HepG2 (cell line): ENCODE data around the gene CYTH1. TPM values are rescaled to one million over a fixed set of nuclear protein-coding genes. Genes with fewer than 3 reads are reported as not detected.
A peak's percentile ranks its signal among the peaks of the same experiment; 100 is the strongest.

ENCODE experiments used
- BHLHE40 ChIP-seq: IDR thresholded peaks from 2 replicates; pipeline ENCODE4 v1.6.1; 2011; ENCODE audit warnings: low read length, improper control_type of control experiment
- CBX5 ChIP-seq: sonication (generic); formaldehyde crosslinking; IDR thresholded peaks from 2 replicates; pipeline ENCODE4 v1.4.0; 2020; ENCODE audit warnings: missing genetic modification reagents, borderline replicate concordance
- CREM ChIP-seq, 2 experiments: sonication (generic) in 1 of 2; formaldehyde crosslinking in 1 of 2; IDR thresholded peaks; 2 replicates each; pipeline versions ENCODE4 v1.4.0 to v1.6.1; 2016 to 2020; ENCODE audit warnings: antibody characterized with exemption in 1 of 2, mild to moderate bottlenecking in 1 of 2, missing genetic modification reagents in 1 of 2
- GABPA ChIP-seq, 2 experiments: IDR thresholded peaks; 2 replicates each; pipeline ENCODE4 v1.6.1; 2011 to 2016; ENCODE audit warnings: low read depth in 2 of 2, low read length in 1 of 2, missing biosample characterization in 1 of 2, missing genetic modification characterization in 1 of 2
- HHEX ChIP-seq: IDR thresholded peaks from 2 replicates; pipeline ENCODE4 v1.6.1; 2016; ENCODE audit warnings: control low read depth
- MAZ ChIP-seq, 2 experiments: sonication (generic) in 1 of 2; formaldehyde crosslinking in 1 of 2; IDR thresholded peaks; 2 replicates each; pipeline versions ENCODE4 v1.5.0 to v1.6.1; 2012 to 2020; ENCODE audit warnings: low read depth in 2 of 2, mild to moderate bottlenecking in 2 of 2, borderline replicate concordance in 1 of 2, improper control_type of control experiment in 1 of 2, low read length in 1 of 2, missing genetic modification reagents in 1 of 2, moderate library complexity in 1 of 2
- ONECUT2 ChIP-seq: sonication (generic); formaldehyde crosslinking; IDR thresholded peaks from 2 replicates; pipeline ENCODE4 v1.4.0; 2020; ENCODE audit warnings: missing genetic modification reagents
- PHF20 ChIP-seq: sonication (generic); formaldehyde crosslinking; IDR thresholded peaks from 2 replicates; pipeline ENCODE4 v1.5.0; 2020; ENCODE audit warnings: mild to moderate bottlenecking, missing genetic modification reagents
- PLRG1 ChIP-seq: fragments of 450-650 bp; conservative IDR thresholded peaks from 2 replicates; pipeline ENCODE4 v1.6.1; 2016
- SETDB1 ChIP-seq: sonication (generic); formaldehyde crosslinking; IDR thresholded peaks from 2 replicates; pipeline ENCODE4 v1.5.1; 2020; ENCODE audit warnings: missing genetic modification reagents, mild to moderate bottlenecking, borderline replicate concordance
- SPEN ChIP-seq: sonication (generic); formaldehyde crosslinking; IDR thresholded peaks from 2 replicates; pipeline ENCODE4 v1.5.1; 2020; ENCODE audit warnings: low read depth, mild to moderate bottlenecking, missing genetic modification reagents
- TBX2 ChIP-seq: sonication (generic); formaldehyde crosslinking; IDR thresholded peaks from 2 replicates; pipeline ENCODE4 v1.5.0; 2020; ENCODE audit warnings: missing genetic modification reagents, mild to moderate bottlenecking, borderline replicate concordance
- TCF7 ChIP-seq: sonication (generic); IDR thresholded peaks from 2 replicates; pipeline ENCODE4 v1.6.1; 2016; ENCODE audit warnings: antibody characterized with exemption, low read depth
- ZBED4 ChIP-seq: sonication (generic); formaldehyde crosslinking; IDR thresholded peaks from 2 replicates; pipeline ENCODE4 v1.4.0; 2020; ENCODE audit warnings: missing genetic modification reagents, borderline replicate concordance
- ZBTB7B ChIP-seq: sonication (generic); formaldehyde crosslinking; IDR thresholded peaks from 2 replicates; pipeline ENCODE4 v1.4.0; 2020; ENCODE audit warnings: missing genetic modification reagents
- ZNF17 ChIP-seq: sonication (generic); formaldehyde crosslinking; IDR thresholded peaks from 2 replicates; pipeline ENCODE4 v1.5.0; 2020; ENCODE audit warnings: mild to moderate bottlenecking, missing genetic modification reagents
- ZNF329 ChIP-seq: sonication (generic); formaldehyde crosslinking; IDR thresholded peaks from 2 replicates; pipeline ENCODE4 v1.9.0; 2021; ENCODE audit warnings: low read depth, mild to moderate bottlenecking, missing genetic modification reagents
- ZNF589 ChIP-seq: sonication (generic); formaldehyde crosslinking; conservative IDR thresholded peaks from 2 replicates; pipeline ENCODE4 v1.8.0; 2022; ENCODE audit warnings: mild to moderate bottlenecking, moderate library complexity, missing genetic modification reagents
- ZNF746 ChIP-seq: sonication (generic); formaldehyde crosslinking; IDR thresholded peaks from 2 replicates; pipeline ENCODE4 v1.8.0; 2022; ENCODE audit warnings: mild to moderate bottlenecking, missing genetic modification reagents
- ZNF747 ChIP-seq: sonication (generic); formaldehyde crosslinking; IDR thresholded peaks from 2 replicates; pipeline ENCODE4 v1.8.1; 2023; ENCODE audit warnings: missing genetic modification reagents, mild to moderate bottlenecking, borderline replicate concordance
- polyA plus RNA-seq, 8 experiments: library from polyadenylated mRNA; depleted of rRNA in 3 of 8; stranded (reverse) in 7 of 8; unstranded in 1 of 8; fragments of >200 nt; fragmentation: Illumina TruSeq in 4 of 8; extraction: Trizol in 4 of 8; gene quantifications; 2 replicates each; pipeline versions ENCODE4 v1.2.1 to v1.2.3, GENCODE V29; 2011 to 2016; ENCODE audit warnings: low read depth in 4 of 8, missing spikeins in 1 of 8, mixed read lengths in 1 of 8; ENCODE audit not compliant: insufficient read depth in 1 of 8
- total RNA-seq, 5 experiments: library from RNA; depleted of rRNA; stranded (reverse); fragments of >200 nt; fragmentation: Illumina TruSeq; extraction: Trizol; gene quantifications; 2 replicates each; pipeline ENCODE4 v1.2.3, GENCODE V29; 2016; ENCODE audit warnings: low read depth in 1 of 5
- TF ChIP-seq, protein P1 (sequence below): sonication (generic); formaldehyde crosslinking; IDR thresholded peaks from 2 replicates; pipeline ENCODE4 v1.4.0; 2020; ENCODE audit warnings: mild to moderate bottlenecking, missing genetic modification reagents
- TF ChIP-seq, protein P2 (sequence below): sonication (generic); formaldehyde crosslinking; IDR thresholded peaks from 2 replicates; pipeline ENCODE4 v1.4.0; 2020; ENCODE audit warnings: missing genetic modification reagents
- TF ChIP-seq, protein P3 (sequence below): sonication (generic); formaldehyde crosslinking; IDR thresholded peaks from 2 replicates; pipeline ENCODE4 v1.8.0; 2022; ENCODE audit warnings: missing genetic modification reagents, mild to moderate bottlenecking, borderline replicate concordance

The CYTH1 gene
- total and polyA plus RNA-seq, 2 of the 13 experiments (the other 11 are each of a cell fraction or from before 2014, with no cell fraction given) = 20.1 to 48.9 TPM

DNA sequence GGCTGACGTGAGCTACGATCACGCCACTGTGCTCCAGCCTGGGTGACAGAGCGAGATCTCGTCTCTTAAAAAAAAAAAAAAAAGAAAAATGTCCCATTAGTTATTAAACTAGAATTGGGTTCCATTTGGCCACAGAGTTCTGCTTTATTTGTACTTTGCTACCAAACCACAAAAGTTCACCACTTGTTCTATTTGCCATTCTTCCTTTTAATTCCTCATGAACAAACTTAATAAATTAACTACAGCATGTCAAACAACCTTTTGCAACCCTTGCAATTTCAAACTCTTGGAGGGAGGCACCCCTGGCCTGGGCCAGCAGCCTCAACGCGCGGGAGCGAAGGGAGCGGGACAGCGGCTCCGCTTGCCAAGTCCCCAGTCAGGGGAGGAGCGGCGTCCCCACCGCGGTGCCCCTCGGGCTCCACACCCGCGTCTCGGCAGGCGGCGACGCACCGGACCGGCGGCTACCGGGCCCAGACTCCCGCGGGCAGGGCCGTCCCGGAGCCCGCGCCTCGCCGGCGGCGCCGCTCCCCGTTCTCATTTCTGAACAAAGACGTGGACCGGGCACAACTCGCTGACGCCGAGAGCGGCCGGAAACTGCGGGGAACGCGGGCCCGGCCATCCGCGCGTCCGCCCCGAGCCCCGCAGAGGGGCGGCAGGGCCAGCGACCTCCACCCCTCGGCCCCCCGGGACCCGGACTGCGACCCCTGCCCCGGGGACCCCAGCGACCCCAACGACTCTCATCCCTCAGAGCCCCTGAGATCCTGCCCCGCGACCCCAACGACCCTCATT is 775 bp downstream of the CYTH1 start (continued):
- TF ChIP-seq, protein P1, sequence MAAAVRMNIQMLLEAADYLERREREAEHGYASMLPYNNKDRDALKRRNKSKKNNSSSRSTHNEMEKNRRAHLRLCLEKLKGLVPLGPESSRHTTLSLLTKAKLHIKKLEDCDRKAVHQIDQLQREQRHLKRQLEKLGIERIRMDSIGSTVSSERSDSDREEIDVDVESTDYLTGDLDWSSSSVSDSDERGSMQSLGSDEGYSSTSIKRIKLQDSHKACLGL (CRISPR knock-in tag) = no peak
- no peak for TF ChIP-seq ZBED4 (CRISPR knock-in tag)
- TF ChIP-seq PLRG1 = no peak
- TF ChIP-seq HHEX (CRISPR knock-in tag) = no peak
- TF ChIP-seq, protein P2, sequence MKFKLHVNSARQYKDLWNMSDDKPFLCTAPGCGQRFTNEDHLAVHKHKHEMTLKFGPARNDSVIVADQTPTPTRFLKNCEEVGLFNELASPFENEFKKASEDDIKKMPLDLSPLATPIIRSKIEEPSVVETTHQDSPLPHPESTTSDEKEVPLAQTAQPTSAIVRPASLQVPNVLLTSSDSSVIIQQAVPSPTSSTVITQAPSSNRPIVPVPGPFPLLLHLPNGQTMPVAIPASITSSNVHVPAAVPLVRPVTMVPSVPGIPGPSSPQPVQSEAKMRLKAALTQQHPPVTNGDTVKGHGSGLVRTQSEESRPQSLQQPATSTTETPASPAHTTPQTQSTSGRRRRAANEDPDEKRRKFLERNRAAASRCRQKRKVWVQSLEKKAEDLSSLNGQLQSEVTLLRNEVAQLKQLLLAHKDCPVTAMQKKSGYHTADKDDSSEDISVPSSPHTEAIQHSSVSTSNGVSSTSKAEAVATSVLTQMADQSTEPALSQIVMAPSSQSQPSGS (CRISPR knock-in tag) = peak; percentile 32; the same call in 1 of the 2 replicates
- no peak; the same call in 1 of the 2 replicates for TF ChIP-seq TBX2 (CRISPR knock-in tag)
- TF ChIP-seq PHF20 (CRISPR knock-in tag) = no peak
- no peak for TF ChIP-seq GABPA (IDR thresholded peaks at IDR 0.05; ENCODE audit: low read depth, low read length)
- no peak for TF ChIP-seq GABPA (CRISPR knock-in tag; IDR thresholded peaks at IDR 0.05; ENCODE audit: low read depth)
- TF ChIP-seq SPEN (CRISPR knock-in tag) = peak; percentile 65; the same call in 1 of the 2 replicates
- peak; percentile 39; the same call in 1 of the 2 replicates for TF ChIP-seq ZBTB7B (CRISPR knock-in tag)
- no peak for TF ChIP-seq TCF7
- no peak for TF ChIP-seq ZNF17 (CRISPR knock-in tag)
- TF ChIP-seq, protein P3, sequence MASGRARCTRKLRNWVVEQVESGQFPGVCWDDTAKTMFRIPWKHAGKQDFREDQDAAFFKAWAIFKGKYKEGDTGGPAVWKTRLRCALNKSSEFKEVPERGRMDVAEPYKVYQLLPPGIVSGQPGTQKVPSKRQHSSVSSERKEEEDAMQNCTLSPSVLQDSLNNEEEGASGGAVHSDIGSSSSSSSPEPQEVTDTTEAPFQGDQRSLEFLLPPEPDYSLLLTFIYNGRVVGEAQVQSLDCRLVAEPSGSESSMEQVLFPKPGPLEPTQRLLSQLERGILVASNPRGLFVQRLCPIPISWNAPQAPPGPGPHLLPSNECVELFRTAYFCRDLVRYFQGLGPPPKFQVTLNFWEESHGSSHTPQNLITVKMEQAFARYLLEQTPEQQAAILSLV (CRISPR knock-in tag) = no peak
- TF ChIP-seq BHLHE40 = no peak
- peak; percentile 54; the same call in 1 of the 2 replicates for TF ChIP-seq ZNF746 (CRISPR knock-in tag)
- TF ChIP-seq ZNF747 (CRISPR knock-in tag) = no peak
- TF ChIP-seq ONECUT2 (CRISPR knock-in tag) = no peak
- no peak for TF ChIP-seq CBX5 (CRISPR knock-in tag)
- TF ChIP-seq CREM (IDR thresholded peaks at IDR 0.05) = no peak
- no peak for TF ChIP-seq CREM (CRISPR knock-in tag; IDR thresholded peaks at IDR 0.05)
- no peak; the same call in 1 of the 2 replicates for TF ChIP-seq ZNF589 (CRISPR knock-in tag)
- TF ChIP-seq ZNF329 = no peak
- no peak for TF ChIP-seq MAZ (IDR thresholded peaks at IDR 0.05; ENCODE audit: borderline replicate concordance, low read depth, low read length)
- TF ChIP-seq MAZ (CRISPR knock-in tag; IDR thresholded peaks at IDR 0.05; ENCODE audit: low read depth) = peak; percentile 45; the same call in 1 of the 2 replicates
- no peak for TF ChIP-seq SETDB1
